GM21515 (cell line): Measurements from ENCODE around the gene KIFC1.

Source experiments
- ATAC-seq: cut with Tn5 transposase; IDR thresholded peaks from one replicate; pipeline ENCODE4 v1.9.1; 2021; ENCODE audit not compliant: unreplicated experiment

The KIFC1 gene

GRCh38 chr6:33410050-33410710 lies 18.6 kb downstream of the KIFC1 start:
- peak; percentile 73 for ATAC-seq

GRCh38 chr6:33410711-33411631 lies 19.3 kb downstream of the KIFC1 start, which contains the start of gene PHF1:
PHF1 (plus strand) TSS chr6:33411014; CDS start chr6:33412264, 1,250 bp downstream.
- ATAC-seq = peak; percentile 28

GRCh38 chr6:33411632-33412005 lies 20.0 kb downstream of the KIFC1 start:
- ATAC-seq = no peak

- no peak for ATAC-seq
Measured at GRCh38 chr6:33412140-33413009, 20.8 kb downstream of the KIFC1 start.

GRCh38 chr6:33413241-33414120 lies 21.9 kb downstream of the KIFC1 start:
- ATAC-seq = no peak

- ATAC-seq = no peak
Measured at GRCh38 chr6:33414592-33415271, 23.1 kb downstream of the KIFC1 start.

GRCh38 chr6:33415831-33416230 lies 24.2 kb downstream of the KIFC1 start:
- no peak for ATAC-seq

- ATAC-seq = no peak
Measured at GRCh38 chr6:33416386-33417127, 24.9 kb downstream of the KIFC1 start.

GRCh38 chr6:33417128-33417902 lies 25.7 kb downstream of the KIFC1 start:
- no peak for ATAC-seq

GRCh38 chr6:33417903-33418689 lies 26.5 kb downstream of the KIFC1 start, which contains the start of gene CUTA:
CUTA (minus strand) TSS chr6:33418107; CDS start chr6:33418000, 107 bp downstream.
- ATAC-seq = peak; percentile 81

GRCh38 chr6:33418690-33419291 lies 27.2 kb downstream of the KIFC1 start:
- no peak for ATAC-seq

GRCh38 chr6:33419580-33420490 lies 28.2 kb downstream of the KIFC1 start, which contains the start of gene SYNGAP1:
SYNGAP1 (plus strand) TSS chr6:33420065; CDS start chr6:33420265, 200 bp downstream.
- no peak for ATAC-seq

- no peak for ATAC-seq
Measured at GRCh38 chr6:33420491-33421343, 29.1 kb downstream of the KIFC1 start.

- no peak for ATAC-seq
Measured at GRCh38 chr6:33421344-33421643, 29.7 kb downstream of the KIFC1 start.

GRCh38 chr6:33423777-33424176 lies 32.2 kb downstream of the KIFC1 start:
- ATAC-seq = no peak
